ENCODE results near the gene MGP. TPM values are rescaled to one million over a fixed set of nuclear protein-coding genes. Genes with fewer than 3 reads are reported as not detected.

The MGP gene
- total RNA-seq, 1 experiment from 2014 or later: 79.8 TPM

GRCh38 chr12:14919455-14919854 lies 33.8 kb upstream of the MGP start:
- H3K4me1 ChIP-seq (replicated peaks; ENCODE audit: insufficient read depth): no peaks in the 10 kb centered on the region
- intact Hi-C loops (cut with micrococcal nuclease; ENCODE audit: unreplicated experiment): no loop called here
- H3K4me3 ChIP-seq: no peak overlapping the region
- no peak overlapping the region for H3K27ac ChIP-seq
- no peaks in the 10 kb centered on the region for H3F3A ChIP-seq (ENCODE audit: insufficient read depth, low read depth)
- POLR2A ChIA-PET (ENCODE audit: unreplicated experiment): no interaction called here
- no peak for DNase-seq
- H2AFZ ChIP-seq: no peak overlapping the region
- H3K79me2 ChIP-seq (ENCODE audit: low read depth): no peaks in the 10 kb centered on the region
- TF ChIP-seq CTCF (conservative IDR thresholded peaks at IDR 0.05) (no peak), EZH2 (IDR thresholded peaks at IDR 0.05; ENCODE audit: low read depth) (no peak)
- no peaks in the 10 kb centered on the region for H3K27me3 ChIP-seq (ENCODE audit: insufficient read depth, low read depth)
- no peaks in the 10 kb centered on the region for H4K20me1 ChIP-seq (ENCODE audit: insufficient read depth)
- no peaks in the 10 kb centered on the region for H3K36me3 ChIP-seq (ENCODE audit: low read depth)
- CTCF ChIA-PET: no interaction called here
- peaks cover 11% of the 10 kb centered on the region; the same call in 1 of the 2 replicates for H3K9me3 ChIP-seq (ENCODE audit: insufficient read depth, low read depth)
- H3K9me2 ChIP-seq (ENCODE audit: insufficient read depth): no peaks in the 10 kb centered on the region
- no TSS peak for BruUV-seq (replicated peaks)
- H3K4me2 ChIP-seq: no peak overlapping the region

- intact Hi-C loops (cut with micrococcal nuclease; ENCODE audit: unreplicated experiment): no loop called here
- POLR2A ChIA-PET (ENCODE audit: unreplicated experiment): no interaction called here
- BruUV-seq (replicated peaks): no TSS peak
Observed at GRCh38 chr12:14915736-14916135, 30.1 kb upstream of the MGP start.

GRCh38 chr12:14913381-14913781 lies 27.7 kb upstream of the MGP start:
- Histone ChIP-seq H3K9me2 (ENCODE audit: insufficient read depth) (no peaks in the 10 kb centered on the region), H3K27ac (peak overlapping the region; percentile 43), H4K20me1 (ENCODE audit: insufficient read depth) (no peaks in the 10 kb centered on the region), H3K79me2 (ENCODE audit: low read depth) (no peaks in the 10 kb centered on the region), H2AFZ (no peak overlapping the region), H3K36me3 (ENCODE audit: low read depth) (no peaks in the 10 kb centered on the region), H3K4me2 (peak overlapping the region; percentile 31), H3K27me3 (ENCODE audit: insufficient read depth, low read depth) (no peaks in the 10 kb centered on the region), H3K9me3 (ENCODE audit: insufficient read depth, low read depth) (peaks cover 13% of the 10 kb centered on the region; the same call in 1 of the 2 replicates), H3K4me1 (replicated peaks; ENCODE audit: insufficient read depth) (peaks cover 32% of the 10 kb centered on the region), H3K4me3 (no peak overlapping the region), H3F3A (ENCODE audit: insufficient read depth, low read depth) (peaks cover 25% of the 10 kb centered on the region; the same call in 1 of the 2 replicates)
- peak; percentile 62 to 79 for DNase-seq
- TF ChIP-seq CTCF (conservative IDR thresholded peaks at IDR 0.05): no peak
- no peak for TF ChIP-seq EZH2 (IDR thresholded peaks at IDR 0.05; ENCODE audit: low read depth)
- BruUV-seq (replicated peaks): no TSS peak
- POLR2A ChIA-PET (ENCODE audit: unreplicated experiment): interaction anchor here (0.6 to 0.7 kb wide), 3 partner anchors 136 to 695 kb away, joined by 3 to 4 read pairs (median 3); no protein-coding TSS in a partner anchor
- intact Hi-C loops (cut with micrococcal nuclease; ENCODE audit: unreplicated experiment): no loop called here
- CTCF ChIA-PET: interaction anchor here (1.4 kb wide), 1 partner anchor 27 kb away, joined by 3 read pairs; no protein-coding TSS in a partner anchor

More at GRCh38 chr12:14915736-14916135, 30.1 kb upstream of the MGP start:
- no peak for DNase-seq
- Histone ChIP-seq H4K20me1 (ENCODE audit: insufficient read depth) (no peaks in the 10 kb centered on the region), H3K79me2 (ENCODE audit: low read depth) (no peaks in the 10 kb centered on the region), H3K36me3 (ENCODE audit: low read depth) (no peaks in the 10 kb centered on the region), H3K27ac (no peak overlapping the region), H2AFZ (no peak overlapping the region), H3K4me2 (no peak overlapping the region), H3K27me3 (ENCODE audit: insufficient read depth, low read depth) (no peaks in the 10 kb centered on the region), H3K9me3 (ENCODE audit: insufficient read depth, low read depth) (0 out of 2 replicates have a peak, but pooled peaks cover 7% of the 10 kb centered on the region), H3K4me1 (replicated peaks; ENCODE audit: insufficient read depth) (peaks cover 20% of the 10 kb centered on the region), H3F3A (ENCODE audit: insufficient read depth, low read depth) (peaks cover 14% of the 10 kb centered on the region; the same call in 1 of the 2 replicates), H3K4me3 (no peak overlapping the region), H3K9me2 (ENCODE audit: insufficient read depth) (no peaks in the 10 kb centered on the region)
- TF ChIP-seq CTCF (conservative IDR thresholded peaks at IDR 0.05) (no peak), EZH2 (IDR thresholded peaks at IDR 0.05; ENCODE audit: low read depth) (no peak)
- CTCF ChIA-PET: no interaction called here

All from PC-9 (cell line).